Prostate gland (tissue), 2 donors: ENCODE data around the gene RTN1. TPM values are rescaled to one million over a fixed set of nuclear protein-coding genes. Genes with fewer than 3 reads are reported as not detected.

Experiments
- DNase-seq: peaks from one replicate; pipeline ENCODE4 v3.0.0-alpha.2; 2019; ENCODE audit warnings: low spot score
- H3K27ac ChIP-seq, 2 donors: fragments of 200-600 bp; sonication (generic); 2 replicates each; pipeline ENCODE4 v1.5.1; 2017 to 2019
- H3K27me3 ChIP-seq: fragments of 200-600 bp; sonication (generic); replicated peaks from 2 replicates; pipeline ENCODE4 v1.5.1; 2019; ENCODE audit not compliant: insufficient read depth
- H3K36me3 ChIP-seq, 2 donors: fragments of 200-600 bp; sonication (generic); 1 replicate in 1 of 2; 2 replicates in 1 of 2; pipeline versions ENCODE4 v1.5.1 to v1.8.1; 2017 to 2019
- H3K4me1 ChIP-seq: fragments of 200-600 bp; sonication (generic); replicated peaks from 2 replicates; pipeline ENCODE4 v1.5.1; 2019
- H3K4me3 ChIP-seq, 2 donors: fragments of 200-600 bp; sonication (generic); 2 replicates each; pipeline ENCODE4 v1.5.1; 2017 to 2019
- H3K9me3 ChIP-seq: fragments of 200-600 bp; sonication (generic); 2 replicates; pipeline ENCODE4 v1.5.1; 2017
- POLR2A ChIP-seq: fragments of 450-650 bp; IDR thresholded peaks from one replicate; pipeline ENCODE4 v1.6.1; 2016; ENCODE audit warnings: antibody characterized with exemption, mild to moderate bottlenecking
- POLR2AphosphoS5 ChIP-seq: sonication (generic); formaldehyde crosslinking; IDR thresholded peaks from one replicate; pipeline ENCODE4 v1.6.1; 2017; ENCODE audit warnings: antibody characterized with exemption
- WGBS: methylation state at CpG from one replicate; pipeline ENCODE4 v1.1.5; 2018; 5-methylcytosine and 5-hydroxymethylcytosine counted together
- intact Hi-C: fragments of 100-400 bp; cut with DNase I; formaldehyde crosslinking; loops from one replicate; pipeline ENCODE4 v1.14.2; 2022
- total RNA-seq, 2 donors: library from RNA; depleted of rRNA; stranded (reverse); fragments of >200 nt; gene quantifications; one replicate each; pipeline ENCODE4 v1.1.0, GENCODE V29; 2016
- TF ChIP-seq, protein P1 (sequence below), 4 experiments: fragments of 200-600 bp in 2 of 4; fragments of 450-650 bp in 2 of 4; sonication (generic) in 2 of 4; IDR thresholded peaks; 1 replicate in 3 of 4; 2 replicates in 1 of 4; pipeline ENCODE4 v1.5.1; 2016 to 2019; ENCODE audit warnings: antibody characterized with exemption in 4 of 4, mild to moderate bottlenecking in 2 of 4, moderate library complexity in 2 of 4

The RTN1 gene
- total RNA-seq, 2 donors from 2014 or later: 21.6 to 121 TPM

DNA sequence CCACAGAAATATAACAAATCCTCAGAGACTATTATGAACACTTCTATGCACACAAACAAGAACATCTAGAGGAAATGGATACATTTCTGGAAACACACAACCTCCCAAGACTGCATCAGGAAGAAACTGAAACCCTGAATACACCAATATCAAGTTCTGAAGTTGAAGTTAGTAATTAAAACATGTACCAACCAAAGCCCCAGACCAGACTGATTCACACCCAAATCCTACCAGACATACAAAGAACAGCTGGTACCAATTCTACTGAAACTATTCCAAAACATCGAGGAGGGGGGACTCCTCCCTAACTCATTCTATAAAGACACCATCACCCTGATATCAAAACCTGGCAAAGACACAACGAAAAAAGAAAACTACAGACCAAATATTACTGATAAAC is 179.3 kb downstream of the RTN1 start:
- Histone ChIP-seq H3K27ac (no peak overlapping the region), H3K27me3 (no peaks in the 10 kb centered on the region), H3K4me1 (no peaks in the 10 kb centered on the region), H3K9me3 (no peaks in the 10 kb centered on the region), H3K4me3 (no peak overlapping the region), H3K36me3 (no peaks in the 10 kb centered on the region)
- 45% methylated on average over 2 of the region's 2 CpGs for WGBS
- no peak for TF ChIP-seq POLR2AphosphoS5
- no peak for TF ChIP-seq POLR2A
- TF ChIP-seq, protein P1, sequence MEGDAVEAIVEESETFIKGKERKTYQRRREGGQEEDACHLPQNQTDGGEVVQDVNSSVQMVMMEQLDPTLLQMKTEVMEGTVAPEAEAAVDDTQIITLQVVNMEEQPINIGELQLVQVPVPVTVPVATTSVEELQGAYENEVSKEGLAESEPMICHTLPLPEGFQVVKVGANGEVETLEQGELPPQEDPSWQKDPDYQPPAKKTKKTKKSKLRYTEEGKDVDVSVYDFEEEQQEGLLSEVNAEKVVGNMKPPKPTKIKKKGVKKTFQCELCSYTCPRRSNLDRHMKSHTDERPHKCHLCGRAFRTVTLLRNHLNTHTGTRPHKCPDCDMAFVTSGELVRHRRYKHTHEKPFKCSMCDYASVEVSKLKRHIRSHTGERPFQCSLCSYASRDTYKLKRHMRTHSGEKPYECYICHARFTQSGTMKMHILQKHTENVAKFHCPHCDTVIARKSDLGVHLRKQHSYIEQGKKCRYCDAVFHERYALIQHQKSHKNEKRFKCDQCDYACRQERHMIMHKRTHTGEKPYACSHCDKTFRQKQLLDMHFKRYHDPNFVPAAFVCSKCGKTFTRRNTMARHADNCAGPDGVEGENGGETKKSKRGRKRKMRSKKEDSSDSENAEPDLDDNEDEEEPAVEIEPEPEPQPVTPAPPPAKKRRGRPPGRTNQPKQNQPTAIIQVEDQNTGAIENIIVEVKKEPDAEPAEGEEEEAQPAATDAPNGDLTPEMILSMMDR (IDR thresholded peaks at IDR 0.05): no peak
- DNase-seq: no peak
- intact Hi-C loops: no loop called here

- Histone ChIP-seq H3K4me3 (no peak overlapping the region), H3K27me3 (no peaks in the 10 kb centered on the region), H3K4me1 (no peaks in the 10 kb centered on the region), H3K9me3 (no peaks in the 10 kb centered on the region), H3K27ac (no peak overlapping the region), H3K36me3 (no peaks in the 10 kb centered on the region)
- WGBS: 0% methylated on average over 1 of the region's 1 CpG
- intact Hi-C loops: no loop called here
- DNase-seq: no peak
- no peak for TF ChIP-seq POLR2A
- TF ChIP-seq, protein P1 (IDR thresholded peaks at IDR 0.05): no peak
- TF ChIP-seq POLR2AphosphoS5: no peak
Measured at GRCh38 chr14:59690426-59690825, 180.2 kb downstream of the RTN1 start.

DNA sequence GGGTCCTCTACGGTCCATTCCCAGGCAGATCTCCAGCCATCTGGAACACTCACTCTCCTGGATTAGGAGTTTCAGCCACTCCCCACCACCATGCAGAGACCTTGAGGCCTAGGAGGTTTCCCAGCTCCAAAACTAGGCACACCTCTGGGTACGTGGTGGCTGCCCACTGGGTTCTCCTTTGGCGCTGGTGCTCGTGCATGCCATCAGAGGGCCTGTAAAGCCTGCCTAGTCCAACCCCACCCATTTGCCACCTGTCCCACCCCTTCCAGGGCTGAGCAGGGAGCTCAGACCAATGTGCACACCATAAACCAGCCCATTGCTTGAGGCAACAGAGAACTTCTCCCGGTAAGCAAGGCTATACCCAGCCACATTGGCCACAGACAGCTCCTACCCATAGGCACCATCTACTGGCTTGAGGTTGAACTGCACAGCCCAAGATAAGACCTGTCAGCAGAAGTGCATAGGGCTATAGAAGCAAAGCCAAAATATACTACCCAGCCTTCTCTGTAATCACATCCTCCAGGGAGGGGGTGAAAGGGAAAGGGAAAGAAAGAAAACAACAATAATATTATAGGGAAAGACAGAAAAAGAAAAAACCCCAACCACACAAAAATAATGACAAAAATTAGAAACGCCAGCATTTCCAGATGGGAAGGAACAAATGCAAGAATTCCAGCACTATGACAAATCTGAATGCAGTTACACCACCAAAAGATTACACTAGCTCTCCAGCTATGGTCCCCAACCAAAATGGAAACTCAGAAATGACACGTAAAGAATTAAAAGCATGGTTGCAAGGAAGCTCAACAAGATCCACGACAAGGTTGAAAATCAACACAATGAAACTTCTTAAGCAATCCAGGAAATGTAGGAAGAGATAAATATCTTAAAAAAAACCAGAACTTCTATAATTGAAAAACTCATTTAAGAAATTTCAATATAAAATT is 182.1 kb downstream of the RTN1 start:
- Histone ChIP-seq H3K27ac (no peak overlapping the region), H3K9me3 (no peaks in the 10 kb centered on the region), H3K4me1 (no peaks in the 10 kb centered on the region), H3K4me3 (no peak overlapping the region), H3K36me3 (no peaks in the 10 kb centered on the region), H3K27me3 (no peaks in the 10 kb centered on the region)
- WGBS: 76% methylated on average over 7 of the region's 8 CpGs
- intact Hi-C loops: no loop called here
- DNase-seq: no peak
- no peak for TF ChIP-seq POLR2AphosphoS5
- TF ChIP-seq, protein P1 (IDR thresholded peaks at IDR 0.05): peak in 2 of 4 experiments; percentile 12 to 13

DNA sequence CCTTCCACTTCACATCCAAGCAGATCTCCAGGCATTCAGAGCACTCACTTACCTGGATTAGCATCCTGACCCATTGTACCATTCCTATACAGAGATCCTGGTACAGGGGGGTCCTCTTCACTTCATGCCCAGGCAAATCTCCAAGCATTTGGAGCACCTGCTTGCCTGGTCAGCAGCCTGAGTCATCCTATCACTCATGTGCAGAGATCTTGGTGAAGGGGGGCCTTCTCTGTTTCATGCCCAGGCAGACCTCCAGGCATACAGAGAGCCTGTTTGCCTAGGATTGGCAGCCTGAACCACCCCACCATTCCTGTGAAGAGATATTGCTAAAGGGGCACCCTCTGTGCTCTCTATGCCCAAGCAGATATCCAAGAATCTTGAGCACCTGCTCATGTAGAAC is 182.9 kb downstream of the RTN1 start:
- Histone ChIP-seq H3K27me3 (no peaks in the 10 kb centered on the region), H3K9me3 (no peaks in the 10 kb centered on the region), H3K4me3 (no peak overlapping the region), H3K4me1 (no peaks in the 10 kb centered on the region), H3K27ac (no peak overlapping the region), H3K36me3 (no peaks in the 10 kb centered on the region)
- intact Hi-C loops: no loop called here
- TF ChIP-seq POLR2A (no peak), POLR2AphosphoS5 (no peak)
- TF ChIP-seq, protein P1 (IDR thresholded peaks at IDR 0.05): no peak
- no peak for DNase-seq

- Histone ChIP-seq H3K4me3 (no peak overlapping the region), H3K9me3 (no peaks in the 10 kb centered on the region), H3K36me3 (no peaks in the 10 kb centered on the region), H3K4me1 (no peaks in the 10 kb centered on the region), H3K27ac (no peak overlapping the region), H3K27me3 (no peaks in the 10 kb centered on the region)
- TF ChIP-seq POLR2A: no peak
- TF ChIP-seq, protein P1 (IDR thresholded peaks at IDR 0.05): no peak
- TF ChIP-seq POLR2AphosphoS5: no peak
- no peak for DNase-seq
- intact Hi-C loops: no loop called here
Measured at GRCh38 chr14:59679872-59680271, 190.7 kb downstream of the RTN1 start.
